ENCODE results near the gene CSGALNACT2. TPM values are rescaled to one million over a fixed set of nuclear protein-coding genes. Genes with fewer than 3 reads are reported as not detected.

The CSGALNACT2 gene
- total RNA-seq, 1 experiment from 2014 or later, result 3.6 TPM

DNA sequence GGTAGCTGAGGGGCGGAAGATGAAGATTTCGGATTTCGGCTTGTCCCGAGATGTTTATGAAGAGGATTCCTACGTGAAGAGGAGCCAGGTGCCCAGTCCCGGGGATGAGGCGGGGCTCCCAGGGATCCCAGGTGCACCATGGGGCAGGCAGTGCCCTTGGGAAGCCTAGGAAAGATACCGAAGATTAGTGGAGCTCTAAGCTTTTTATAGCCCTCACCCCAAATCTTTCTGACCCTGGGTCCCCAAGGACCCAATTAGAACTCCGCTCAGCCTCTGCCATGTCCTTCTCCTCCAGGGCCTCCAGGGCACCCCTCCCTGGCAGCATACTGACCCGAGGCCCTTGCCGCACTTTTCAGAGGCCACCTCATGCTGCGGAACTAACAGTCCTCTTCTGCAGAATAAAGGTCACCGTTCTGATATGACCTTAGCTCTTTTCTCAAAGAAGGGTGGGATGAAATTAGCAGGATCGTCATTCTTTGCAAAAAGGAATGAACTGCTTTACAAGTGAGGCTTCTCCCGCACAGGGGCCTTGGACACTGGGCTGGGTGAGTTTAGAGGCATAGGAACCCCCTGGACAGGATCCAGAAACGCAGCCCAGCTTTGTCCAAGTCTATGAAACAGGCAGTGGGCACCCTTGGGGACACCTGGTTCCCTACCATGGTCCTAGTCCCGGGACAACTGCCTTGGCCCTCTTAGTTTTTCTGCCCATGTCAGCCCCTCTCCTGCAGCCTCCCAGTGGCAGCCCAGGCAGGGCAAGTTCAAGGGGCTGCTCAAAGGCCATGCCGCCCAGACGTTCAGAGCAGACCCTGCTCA is 17.9 kb upstream of the CSGALNACT2 start:
- no peaks in the 10 kb centered on the region for H3K36me3 ChIP-seq (ENCODE audit: low read depth, low read length)
- TF ChIP-seq, protein P1, sequence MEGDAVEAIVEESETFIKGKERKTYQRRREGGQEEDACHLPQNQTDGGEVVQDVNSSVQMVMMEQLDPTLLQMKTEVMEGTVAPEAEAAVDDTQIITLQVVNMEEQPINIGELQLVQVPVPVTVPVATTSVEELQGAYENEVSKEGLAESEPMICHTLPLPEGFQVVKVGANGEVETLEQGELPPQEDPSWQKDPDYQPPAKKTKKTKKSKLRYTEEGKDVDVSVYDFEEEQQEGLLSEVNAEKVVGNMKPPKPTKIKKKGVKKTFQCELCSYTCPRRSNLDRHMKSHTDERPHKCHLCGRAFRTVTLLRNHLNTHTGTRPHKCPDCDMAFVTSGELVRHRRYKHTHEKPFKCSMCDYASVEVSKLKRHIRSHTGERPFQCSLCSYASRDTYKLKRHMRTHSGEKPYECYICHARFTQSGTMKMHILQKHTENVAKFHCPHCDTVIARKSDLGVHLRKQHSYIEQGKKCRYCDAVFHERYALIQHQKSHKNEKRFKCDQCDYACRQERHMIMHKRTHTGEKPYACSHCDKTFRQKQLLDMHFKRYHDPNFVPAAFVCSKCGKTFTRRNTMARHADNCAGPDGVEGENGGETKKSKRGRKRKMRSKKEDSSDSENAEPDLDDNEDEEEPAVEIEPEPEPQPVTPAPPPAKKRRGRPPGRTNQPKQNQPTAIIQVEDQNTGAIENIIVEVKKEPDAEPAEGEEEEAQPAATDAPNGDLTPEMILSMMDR (conservative IDR thresholded peaks at IDR 0.05; ENCODE audit: low read depth, low read length), result no peak
- TF ChIP-seq EZH2 (IDR thresholded peaks at IDR 0.05; ENCODE audit: low read length, unreplicated experiment), result no peak
- no peak for TF ChIP-seq EZH2phosphoT487 (IDR thresholded peaks at IDR 0.05; ENCODE audit: borderline replicate concordance, low read length)
- no peaks in the 10 kb centered on the region for H3K9me2 ChIP-seq (replicated peaks; ENCODE audit: low read length)
- no peaks in the 10 kb centered on the region for H3K4me1 ChIP-seq (ENCODE audit: insufficient read depth, low read length)
- H3K79me2 ChIP-seq (ENCODE audit: low read length), result no peaks in the 10 kb centered on the region
- intact Hi-C loops (cut with micrococcal nuclease), result no loop called here
- H3K27ac ChIP-seq (ENCODE audit: low read length), result no peak overlapping the region
- no peak overlapping the region for H3K4me2 ChIP-seq (ENCODE audit: low read length)
- no peak for DNase-seq
- no TSS peak for BruUV-seq (replicated peaks)
- no peaks in the 10 kb centered on the region for H4K20me1 ChIP-seq (ENCODE audit: low read length)
- no peaks in the 10 kb centered on the region for H3F3A ChIP-seq (ENCODE audit: low read length, unreplicated experiment)
- H2AFZ ChIP-seq (ENCODE audit: low read length), result no peak overlapping the region
- no peak overlapping the region for H3K9ac ChIP-seq (ENCODE audit: low read length)
- no peaks in the 10 kb centered on the region for H3K27me3 ChIP-seq (ENCODE audit: low read length)
- no peak for ATAC-seq
- no peaks in the 10 kb centered on the region for H3K9me3 ChIP-seq (ENCODE audit: low read length)
- CTCF ChIA-PET, result no interaction called here
- no peak overlapping the region for H3K4me3 ChIP-seq (ENCODE audit: low read length)
- POLR2A ChIA-PET (ENCODE audit: unreplicated experiment), result no interaction called here

DNA sequence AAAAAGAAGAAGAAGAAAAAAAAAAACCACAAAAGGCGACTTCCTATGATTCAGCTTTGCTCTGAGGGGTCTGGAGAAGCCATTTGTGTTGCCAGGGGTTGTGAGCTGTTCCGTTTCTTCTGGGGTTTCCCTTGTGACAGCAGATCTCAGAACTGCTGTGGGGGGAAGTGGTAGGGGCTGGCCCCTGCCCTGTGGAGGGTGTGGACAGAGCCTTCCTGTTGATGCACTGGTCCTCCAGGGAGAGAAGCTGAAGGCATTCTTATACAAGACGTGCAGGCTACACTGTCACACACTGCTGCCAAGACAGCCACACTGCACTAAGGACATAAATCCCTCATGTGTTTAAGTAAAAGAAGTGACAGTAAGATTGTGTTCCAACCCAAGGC is 17.3 kb upstream of the CSGALNACT2 start:
- no peak for ATAC-seq

DNA sequence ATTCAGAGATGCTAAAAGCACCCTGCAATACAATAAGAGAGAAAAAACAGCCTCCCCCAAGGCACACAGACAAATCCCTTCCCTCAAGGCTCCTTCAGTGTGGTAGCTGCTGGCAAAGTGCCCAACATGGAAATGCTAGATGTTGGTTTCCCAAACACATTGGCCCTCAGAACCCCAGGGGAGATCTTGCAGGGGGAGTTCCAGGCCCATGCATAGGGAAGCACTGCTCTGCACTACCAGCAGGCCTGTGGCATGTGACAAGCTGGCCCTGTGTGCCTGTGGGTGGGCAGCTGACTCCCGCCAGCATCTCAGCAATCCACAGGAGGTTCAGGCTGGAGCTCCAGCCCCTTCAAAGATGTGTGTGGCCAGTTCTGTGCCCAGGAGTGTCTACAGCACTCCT is 16.8 kb upstream of the CSGALNACT2 start:
- BruUV-seq (replicated peaks), result no TSS peak
- no peak overlapping the region for H3K27ac ChIP-seq (ENCODE audit: low read length)
- H3K4me3 ChIP-seq (ENCODE audit: low read length), result no peak overlapping the region
- no peaks in the 10 kb centered on the region for H3K79me2 ChIP-seq (ENCODE audit: low read length)
- H2AFZ ChIP-seq (ENCODE audit: low read length), result no peak overlapping the region
- H3K27me3 ChIP-seq (ENCODE audit: low read length), result no peaks in the 10 kb centered on the region
- no peaks in the 10 kb centered on the region for H3K36me3 ChIP-seq (ENCODE audit: low read depth, low read length)
- intact Hi-C loops (cut with micrococcal nuclease), result no loop called here
- ATAC-seq (no peak), DNase-seq (no peak)
- H3K9me3 ChIP-seq (ENCODE audit: low read length), result no peaks in the 10 kb centered on the region
- ChIA-PET CTCF (no interaction called here), POLR2A (ENCODE audit: unreplicated experiment) (no interaction called here)
- H3F3A ChIP-seq (ENCODE audit: low read length, unreplicated experiment), result no peaks in the 10 kb centered on the region
- TF ChIP-seq EZH2 (IDR thresholded peaks at IDR 0.05; ENCODE audit: low read length, unreplicated experiment) (no peak), EZH2phosphoT487 (IDR thresholded peaks at IDR 0.05; ENCODE audit: borderline replicate concordance, low read length) (no peak)
- TF ChIP-seq, protein P1 (conservative IDR thresholded peaks at IDR 0.05; ENCODE audit: low read depth, low read length), result no peak
- H3K4me2 ChIP-seq (ENCODE audit: low read length), result no peak overlapping the region
- no peaks in the 10 kb centered on the region for H3K9me2 ChIP-seq (replicated peaks; ENCODE audit: low read length)
- H3K4me1 ChIP-seq (ENCODE audit: insufficient read depth, low read length), result no peaks in the 10 kb centered on the region
- H3K9ac ChIP-seq (ENCODE audit: low read length), result no peak overlapping the region
- H4K20me1 ChIP-seq (ENCODE audit: low read length), result no peaks in the 10 kb centered on the region

More for the DNA sequence above, 17.3 kb upstream of the CSGALNACT2 start:
- Histone ChIP-seq H4K20me1 (ENCODE audit: low read length) (no peaks in the 10 kb centered on the region), H3K27ac (ENCODE audit: low read length) (no peak overlapping the region), H3K9ac (ENCODE audit: low read length) (no peak overlapping the region), H3K9me2 (replicated peaks; ENCODE audit: low read length) (no peaks in the 10 kb centered on the region), H2AFZ (ENCODE audit: low read length) (no peak overlapping the region), H3K4me2 (ENCODE audit: low read length) (no peak overlapping the region), H3K79me2 (ENCODE audit: low read length) (no peaks in the 10 kb centered on the region), H3K4me3 (ENCODE audit: low read length) (no peak overlapping the region), H3K4me1 (ENCODE audit: insufficient read depth, low read length) (no peaks in the 10 kb centered on the region), H3K36me3 (ENCODE audit: low read depth, low read length) (no peaks in the 10 kb centered on the region), H3F3A (ENCODE audit: low read length, unreplicated experiment) (no peaks in the 10 kb centered on the region), H3K9me3 (ENCODE audit: low read length) (no peaks in the 10 kb centered on the region), H3K27me3 (ENCODE audit: low read length) (no peaks in the 10 kb centered on the region)
- intact Hi-C loops (cut with micrococcal nuclease), result no loop called here
- DNase-seq, result no peak
- no TSS peak for BruUV-seq (replicated peaks)
- ChIA-PET POLR2A (ENCODE audit: unreplicated experiment) (no interaction called here), CTCF (no interaction called here)
- TF ChIP-seq EZH2phosphoT487 (IDR thresholded peaks at IDR 0.05; ENCODE audit: borderline replicate concordance, low read length) (no peak), EZH2 (IDR thresholded peaks at IDR 0.05; ENCODE audit: low read length, unreplicated experiment) (no peak)
- TF ChIP-seq, protein P1 (conservative IDR thresholded peaks at IDR 0.05; ENCODE audit: low read depth, low read length), result no peak
